Globus pallidus (tissue), 1 donor: Measurements from ENCODE around the gene AP5S1.
A peak's percentile ranks its signal among the peaks of the same experiment; 100 is the strongest.
"Not testable (repeated sequence)": the region's sequence is repeated elsewhere in the genome, so short reads cannot be mapped to it uniquely, and the experiment has no call there.

Experiments
- DNase-seq: peaks from one replicate; pipeline ENCODE4 v3.0.0-alpha.2; 2015; ENCODE audit warnings: low spot score

The AP5S1 gene, protein sequence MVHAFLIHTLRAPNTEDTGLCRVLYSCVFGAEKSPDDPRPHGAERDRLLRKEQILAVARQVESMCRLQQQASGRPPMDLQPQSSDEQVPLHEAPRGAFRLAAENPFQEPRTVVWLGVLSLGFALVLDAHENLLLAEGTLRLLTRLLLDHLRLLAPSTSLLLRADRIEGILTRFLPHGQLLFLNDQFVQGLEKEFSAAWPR

DNA sequence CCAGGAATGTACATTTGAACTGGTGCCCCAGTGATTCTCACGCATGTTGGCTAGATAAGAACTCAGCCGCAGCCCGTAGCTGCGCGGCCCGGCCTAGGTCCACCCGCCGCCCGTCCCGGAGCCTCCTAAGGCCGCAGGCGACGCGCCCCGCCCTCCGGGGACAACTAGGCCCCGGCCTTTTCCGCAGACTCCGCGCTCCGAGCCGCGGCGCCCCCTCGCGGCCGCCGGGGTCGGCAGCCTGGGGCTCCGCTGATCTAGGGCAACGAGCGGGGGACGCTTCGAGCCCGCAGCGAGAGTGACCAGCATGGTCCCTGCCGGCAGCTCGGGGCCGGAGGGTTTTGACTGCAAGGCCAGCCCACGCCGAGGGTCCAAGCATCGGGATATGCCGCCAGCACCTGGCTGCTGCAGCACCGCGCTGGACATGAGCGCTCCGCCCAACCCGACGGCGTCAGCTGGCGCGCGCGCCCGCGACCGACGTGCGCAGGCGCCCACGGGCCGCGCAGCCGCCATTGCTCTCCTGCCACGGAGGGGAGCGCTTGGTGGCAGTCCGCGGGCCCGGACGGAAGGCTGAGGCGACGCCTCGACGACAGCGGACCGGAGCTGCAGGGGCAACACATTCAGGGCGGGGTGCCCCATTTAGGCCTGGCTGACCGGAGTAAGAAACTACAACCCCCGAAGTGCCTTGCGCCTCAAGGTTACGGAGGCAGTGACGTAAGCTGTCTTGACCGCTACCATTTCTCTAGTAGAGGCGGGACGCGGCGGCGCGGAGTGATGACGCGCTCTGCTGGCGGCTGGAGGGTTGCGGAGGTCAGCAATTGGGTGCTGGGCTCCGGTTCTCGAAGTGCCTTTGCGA lies at the start of gene AP5S1:
Gene AP5S1, plus strand, starts transcription at position 500 of the 853 bp plus-strand sequence. CDS start 1,571 bp downstream, outside the sequence.
- peak; percentile 95 for DNase-seq

DNA sequence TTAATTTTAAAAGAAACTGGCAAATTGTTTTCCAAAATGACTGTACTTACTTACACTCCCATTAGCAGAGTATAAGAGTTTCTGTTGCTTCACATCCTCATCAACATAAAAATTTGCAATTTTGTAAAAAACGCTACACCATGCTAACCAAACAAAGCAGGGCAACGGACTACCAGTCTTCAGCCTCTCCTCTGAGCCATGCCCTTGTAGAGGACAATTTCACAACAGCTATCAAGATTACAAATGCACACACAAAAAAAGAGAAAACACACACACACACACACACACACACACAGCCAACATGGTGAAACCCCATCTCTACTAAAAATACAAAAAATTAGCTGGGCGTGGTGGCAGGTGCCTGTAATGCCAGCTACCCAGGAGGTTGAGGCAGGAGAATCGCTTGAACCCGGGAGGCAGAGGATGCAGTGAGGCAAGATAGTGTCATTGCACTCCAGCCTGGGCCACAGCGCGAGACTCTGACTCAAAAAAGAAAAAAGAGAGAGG lies 48.7 kb upstream of the AP5S1 start:
- no peak for DNase-seq

DNA sequence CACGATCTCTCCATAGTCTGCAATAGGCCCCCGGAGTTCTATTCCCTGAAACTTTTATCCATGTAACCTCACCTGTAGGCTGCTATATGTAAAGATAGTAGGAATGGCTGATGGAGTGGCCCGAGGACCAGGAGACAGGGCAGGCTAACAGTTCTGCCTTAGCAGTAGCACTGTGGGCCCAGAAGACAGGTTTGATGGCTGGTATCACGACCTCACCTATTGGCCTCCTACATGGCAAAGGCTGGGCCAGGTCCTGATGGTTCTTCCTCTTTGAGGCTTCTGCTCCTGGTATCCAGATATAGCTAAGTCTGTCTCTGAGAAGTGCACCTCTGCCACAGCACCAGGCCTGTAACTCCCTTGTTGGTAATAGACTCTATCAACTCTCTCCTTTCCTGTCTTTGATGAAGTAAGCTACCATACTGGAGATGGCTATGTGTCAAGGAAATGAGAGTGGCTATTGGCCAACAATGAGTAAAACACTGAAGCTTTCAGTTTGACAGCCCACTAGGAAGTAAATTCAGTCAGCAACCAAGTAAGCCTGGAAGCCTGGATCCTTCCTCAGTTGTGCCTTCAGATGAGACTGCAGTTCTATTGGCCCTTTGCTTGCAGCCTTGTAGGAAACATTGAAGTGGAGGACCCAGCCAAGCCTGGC lies 44.8 kb upstream of the AP5S1 start:
- DNase-seq: no peak

DNA sequence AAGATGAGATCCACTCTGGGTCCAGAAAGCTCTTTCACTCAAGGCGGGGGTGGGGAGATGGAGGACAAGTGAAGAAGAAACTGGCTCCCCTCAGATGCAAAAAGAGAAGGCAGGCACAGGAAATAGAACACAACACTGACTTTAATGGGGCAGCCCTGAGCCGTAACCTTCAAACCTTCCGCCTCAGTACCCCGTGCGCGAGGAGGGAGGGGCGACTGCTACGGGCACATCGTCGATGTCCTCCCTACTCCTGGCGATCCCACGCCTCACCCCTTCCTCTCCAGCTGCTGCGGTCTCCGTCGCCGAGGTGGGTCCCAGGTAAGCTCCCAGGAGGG lies 43.0 kb upstream of the AP5S1 start:
- DNase-seq: no peak

DNA sequence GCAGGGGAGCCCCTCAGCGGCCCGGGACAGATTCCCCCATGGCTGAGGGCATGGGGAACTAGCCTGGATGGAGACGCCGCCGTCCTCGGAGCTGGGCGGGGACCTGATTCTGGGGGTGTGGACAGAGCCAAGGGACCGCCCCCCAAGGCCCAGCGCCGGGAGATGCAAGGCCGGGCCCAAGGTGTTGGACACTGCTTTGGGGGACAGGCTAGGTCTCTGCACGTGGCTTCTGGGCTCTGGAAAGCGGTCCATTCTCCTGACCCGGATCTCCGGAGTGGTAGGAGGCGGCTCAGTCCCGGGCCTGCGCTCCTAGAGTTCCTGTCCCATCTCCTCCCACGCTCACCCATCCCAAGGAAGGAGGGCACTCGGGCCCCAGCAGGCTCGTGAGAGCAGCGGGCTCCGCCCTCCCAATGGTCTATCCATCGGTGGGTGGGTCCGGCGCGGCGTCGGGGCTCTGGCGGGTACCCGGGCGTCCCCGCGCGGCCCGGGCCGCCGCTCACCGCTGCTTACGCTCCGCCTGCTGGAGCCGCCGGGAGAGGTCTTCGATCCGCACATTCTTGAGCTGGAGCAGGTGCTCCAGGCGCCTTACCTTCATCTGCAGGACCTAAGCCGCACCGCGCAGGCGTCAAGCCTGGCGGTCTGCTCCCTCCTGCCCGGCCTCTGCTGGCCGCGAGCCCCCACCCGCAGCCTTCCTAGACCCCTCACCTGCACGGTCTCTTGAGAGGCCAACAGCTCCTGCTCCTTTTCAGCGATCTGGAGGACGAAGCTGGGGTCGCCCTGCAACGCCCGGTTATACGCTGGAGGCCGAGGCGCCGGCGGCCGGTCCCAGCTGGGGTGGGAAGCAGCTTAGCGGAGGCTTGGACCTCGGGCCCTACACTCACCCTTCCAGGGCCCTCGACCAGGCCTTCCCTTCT lies 42.4 kb upstream of the AP5S1 start:
- DNase-seq: no peak

DNA sequence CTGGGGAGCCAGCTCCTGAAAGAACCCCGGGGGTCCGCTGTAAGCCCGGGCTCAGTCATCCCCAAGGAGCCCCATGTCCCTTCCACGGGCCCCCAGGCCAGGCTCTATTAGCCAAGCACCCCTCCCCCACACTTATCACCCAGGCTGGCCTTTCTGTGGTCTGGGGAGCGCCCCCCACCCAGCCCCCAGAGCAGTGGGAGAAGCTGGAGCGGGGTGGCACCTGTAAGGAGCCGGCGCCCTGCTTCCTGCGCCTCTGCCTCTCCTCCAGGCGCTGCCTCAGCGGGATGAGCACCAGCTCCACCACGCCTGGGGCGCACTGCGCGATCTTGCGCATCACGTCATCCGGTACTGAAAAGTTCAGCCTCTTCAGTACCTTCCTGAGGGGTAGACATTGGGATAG lies 41.4 kb upstream of the AP5S1 start:
- no peak for DNase-seq

DNA sequence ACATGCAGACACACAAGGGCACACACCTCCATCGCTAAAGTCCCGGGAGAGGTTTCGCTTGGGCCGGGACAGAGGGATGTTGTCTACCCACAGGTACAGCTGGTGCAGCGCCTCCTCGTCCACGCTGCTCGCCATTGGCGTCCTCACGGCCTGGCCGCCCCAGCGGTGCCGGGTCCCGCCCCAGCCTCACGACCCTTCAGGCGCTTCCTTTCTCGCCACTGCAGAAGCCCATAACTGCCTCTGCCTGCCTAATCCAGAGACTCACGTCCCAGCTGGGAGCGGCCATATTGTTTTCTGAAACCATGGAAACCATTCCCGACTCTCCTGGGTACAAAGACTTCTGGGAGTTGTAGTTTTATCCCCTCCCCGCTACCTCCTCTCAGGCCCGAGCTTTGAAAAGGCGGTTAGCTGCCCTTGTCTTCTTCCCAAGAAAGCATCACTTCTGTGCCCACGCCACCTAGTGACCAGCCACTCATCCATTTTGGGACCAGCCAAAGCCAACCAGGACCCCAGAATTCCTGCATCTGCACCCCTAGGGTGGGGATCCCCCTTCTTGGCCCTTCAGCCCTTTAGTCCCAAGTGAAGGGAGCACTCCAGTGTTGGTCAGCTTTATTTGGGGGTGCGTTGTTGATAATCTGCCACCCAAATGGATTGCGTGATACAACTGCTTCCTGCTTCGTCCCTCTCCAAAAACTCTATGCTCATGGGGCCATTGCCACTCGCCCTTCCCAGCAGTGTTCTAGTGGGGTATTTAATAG lies 39.0 kb upstream of the AP5S1 start, which contains the start of gene SPEF1:
Gene SPEF1, minus strand, starts transcription at position 296 of the 758 bp plus-strand sequence. Its CDS starts 161 bp downstream, at position 135.
- DNase-seq: peak; percentile 93

DNA sequence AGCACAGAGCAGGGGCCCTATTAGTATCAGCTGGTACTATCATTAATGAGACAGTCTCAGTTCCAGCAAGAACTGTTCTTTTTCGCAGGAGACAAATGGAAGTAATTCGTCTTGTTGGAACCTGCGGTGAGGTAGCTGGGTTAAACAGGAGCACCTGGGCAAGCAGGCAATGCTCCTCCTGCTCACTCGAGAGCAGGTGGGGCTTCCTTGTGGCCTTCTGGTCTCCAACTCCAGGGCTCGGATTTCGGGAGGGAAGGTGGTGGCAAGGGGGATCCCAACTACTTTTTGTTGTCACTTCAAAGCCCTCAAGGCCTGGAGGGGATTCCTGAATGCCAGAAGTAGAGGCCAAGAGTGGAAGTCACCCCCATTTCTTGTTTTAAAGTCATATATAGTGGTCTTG lies 37.8 kb upstream of the AP5S1 start:
- no peak for DNase-seq

DNA sequence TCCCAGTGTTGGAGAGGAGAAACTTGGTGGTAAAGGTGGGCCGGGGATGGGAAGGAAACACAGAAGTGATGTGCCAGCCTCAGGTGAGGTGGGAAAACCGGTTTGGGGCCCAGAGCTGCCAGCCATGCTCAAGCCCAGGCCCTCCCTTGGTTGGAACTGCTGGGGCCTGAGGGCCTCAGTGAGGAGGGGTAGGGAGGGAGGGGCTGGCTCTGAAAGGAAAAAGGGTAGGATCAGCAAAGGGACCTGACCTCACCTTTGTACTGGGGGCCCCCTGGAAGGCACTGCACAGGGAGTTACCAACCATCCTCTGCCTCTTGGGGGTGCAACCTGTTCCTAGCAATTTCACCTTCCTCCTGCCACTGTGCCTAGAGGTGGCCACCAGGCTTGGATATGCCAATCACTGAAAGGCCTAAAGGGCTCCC lies 37.3 kb upstream of the AP5S1 start:
- DNase-seq: no peak

DNA sequence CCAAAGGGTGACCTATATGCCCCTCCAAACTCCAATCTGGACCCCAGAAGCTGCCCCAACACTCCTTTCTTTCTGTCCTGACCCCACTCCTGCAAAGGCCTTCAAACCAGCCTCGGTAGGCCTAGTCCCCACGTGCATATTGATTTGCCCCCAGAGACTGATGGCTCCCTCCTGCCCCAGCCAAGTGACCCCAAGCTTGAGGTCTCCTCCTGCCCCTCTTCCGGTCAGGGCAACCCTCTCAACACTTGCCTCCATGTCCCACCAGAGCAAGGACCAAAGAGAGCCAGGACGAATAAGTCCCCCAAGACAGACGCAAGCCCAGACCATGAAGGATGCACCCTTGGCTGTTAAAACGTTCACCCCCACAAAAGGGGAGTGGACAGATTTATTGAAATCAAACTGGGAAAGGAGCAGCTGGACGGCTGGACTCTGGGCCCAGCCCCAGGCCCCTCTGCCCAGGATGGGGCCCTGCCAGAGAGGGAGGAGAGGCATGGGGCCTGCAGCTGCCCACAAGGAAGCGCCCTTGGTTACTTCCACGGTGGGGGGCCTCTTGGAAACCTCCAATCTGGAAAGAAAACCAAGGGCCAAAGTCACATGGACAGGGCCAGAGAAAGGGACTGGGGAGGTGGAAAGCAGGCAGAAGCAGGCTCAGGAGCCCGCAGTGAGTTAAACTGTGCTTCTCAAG lies 36.7 kb upstream of the AP5S1 start:
- DNase-seq: no peak

DNA sequence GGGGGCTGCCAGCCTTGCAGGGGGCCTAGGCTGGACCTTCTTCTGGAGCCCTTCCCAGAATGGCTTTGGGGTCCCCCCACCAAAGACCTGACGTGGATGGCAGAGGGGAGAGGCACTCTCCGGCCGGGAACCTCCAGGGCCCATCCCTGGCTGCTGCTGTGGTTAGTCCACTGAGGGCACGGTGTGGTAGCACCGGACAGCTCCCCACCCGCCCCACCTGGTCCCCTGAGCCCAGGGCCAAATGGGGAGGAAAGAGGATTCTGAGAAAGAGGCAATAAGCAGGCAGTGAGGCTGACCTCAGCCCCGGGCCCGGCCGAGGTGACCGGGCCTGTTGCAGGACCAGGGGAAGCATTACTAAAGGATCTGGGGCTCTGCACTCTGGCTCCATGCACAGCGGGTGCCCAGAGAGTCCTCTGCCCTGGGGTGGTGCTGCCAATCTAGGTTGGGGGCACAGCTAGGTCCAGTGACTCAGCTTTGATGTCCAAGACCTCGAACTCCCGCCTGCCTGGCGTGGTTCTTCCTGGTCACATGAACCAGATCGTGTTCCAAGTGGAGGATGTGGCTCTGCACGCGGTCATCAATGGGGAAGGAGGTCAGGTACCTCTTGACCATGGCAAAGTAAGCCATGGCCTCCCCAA lies 36.0 kb upstream of the AP5S1 start:
- DNase-seq: no peak

DNA sequence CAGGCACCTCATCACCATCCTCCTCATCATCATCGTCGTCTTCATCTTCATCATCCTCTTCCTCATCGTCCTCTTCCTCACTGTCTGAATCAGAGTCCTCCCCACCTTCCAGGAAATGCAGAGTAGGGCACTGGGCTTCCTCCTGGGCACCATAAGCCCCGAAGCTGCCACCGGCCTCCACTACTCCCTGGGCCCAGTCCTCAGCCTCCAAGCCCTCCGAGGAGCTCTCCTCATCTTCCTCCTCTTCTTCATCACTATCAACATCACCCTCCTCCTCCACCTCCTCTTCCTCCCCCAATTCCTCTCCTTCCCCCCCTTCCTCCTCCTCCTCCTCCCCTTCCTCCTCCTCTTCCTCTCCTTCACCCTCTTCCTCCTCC lies 35.5 kb upstream of the AP5S1 start:
- no peak for DNase-seq

DNA sequence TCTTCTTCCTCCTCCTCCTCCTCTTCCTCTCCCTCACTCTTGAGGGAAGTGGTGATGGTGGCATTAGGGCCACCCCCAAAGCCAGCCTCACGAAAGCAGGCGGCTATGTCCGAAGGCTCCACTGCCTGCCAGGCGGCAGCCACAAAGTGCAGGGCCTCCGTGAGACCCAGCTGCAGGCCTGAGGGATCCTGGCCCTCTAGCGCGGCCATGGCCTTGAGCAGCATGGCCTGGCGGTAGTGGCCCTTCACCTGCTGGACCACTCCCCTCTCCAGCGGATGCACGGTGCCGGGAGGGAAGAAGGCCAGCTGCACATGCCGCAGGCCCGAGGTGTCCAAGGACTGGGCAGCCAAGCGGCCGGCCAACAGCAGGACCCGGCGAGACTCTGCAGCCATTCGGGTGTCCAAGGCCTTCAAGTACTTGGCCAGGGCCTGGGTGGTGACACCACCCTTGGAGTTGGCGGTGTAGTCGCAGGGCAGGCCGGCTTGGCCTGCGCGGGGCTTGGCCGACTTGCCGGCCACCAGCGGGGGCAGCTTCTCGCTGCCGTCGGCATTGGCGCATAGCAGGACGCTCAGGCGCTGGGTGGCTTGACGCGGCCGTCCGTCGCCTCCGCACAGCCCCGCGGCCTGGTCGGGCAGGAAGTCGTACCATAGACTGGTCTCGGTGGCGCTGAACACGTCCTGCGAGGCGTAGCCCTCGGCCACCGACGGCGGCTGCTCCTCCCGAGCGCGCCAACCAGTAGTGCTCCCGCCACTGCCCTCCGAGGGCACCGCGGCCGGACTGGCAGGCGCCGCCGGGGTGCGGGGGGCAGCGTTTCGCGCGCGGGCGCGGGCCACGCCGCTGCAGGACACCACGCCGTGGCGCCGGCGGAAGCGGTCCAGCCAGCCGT lies 34.9 kb upstream of the AP5S1 start:
- DNase-seq: no peak

DNA sequence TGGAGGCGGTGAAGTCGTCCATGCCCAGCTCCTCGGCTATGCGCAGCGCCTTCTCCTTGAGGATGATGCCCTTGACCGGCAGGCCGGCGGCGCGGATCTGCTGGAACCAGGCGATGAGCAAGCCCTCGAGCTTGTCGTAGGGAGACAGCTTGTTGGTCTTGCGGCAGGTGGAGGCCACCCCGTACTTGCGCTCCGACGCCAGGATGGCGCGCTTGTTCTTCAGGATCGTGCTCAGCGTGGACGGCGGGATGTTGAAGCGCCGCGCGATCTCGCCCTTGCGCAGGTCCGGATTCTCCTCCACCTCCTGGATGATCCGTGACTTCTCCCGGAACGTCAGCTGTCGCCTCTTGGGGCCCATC lies 34.2 kb upstream of the AP5S1 start:
- DNase-seq: no peak

DNA sequence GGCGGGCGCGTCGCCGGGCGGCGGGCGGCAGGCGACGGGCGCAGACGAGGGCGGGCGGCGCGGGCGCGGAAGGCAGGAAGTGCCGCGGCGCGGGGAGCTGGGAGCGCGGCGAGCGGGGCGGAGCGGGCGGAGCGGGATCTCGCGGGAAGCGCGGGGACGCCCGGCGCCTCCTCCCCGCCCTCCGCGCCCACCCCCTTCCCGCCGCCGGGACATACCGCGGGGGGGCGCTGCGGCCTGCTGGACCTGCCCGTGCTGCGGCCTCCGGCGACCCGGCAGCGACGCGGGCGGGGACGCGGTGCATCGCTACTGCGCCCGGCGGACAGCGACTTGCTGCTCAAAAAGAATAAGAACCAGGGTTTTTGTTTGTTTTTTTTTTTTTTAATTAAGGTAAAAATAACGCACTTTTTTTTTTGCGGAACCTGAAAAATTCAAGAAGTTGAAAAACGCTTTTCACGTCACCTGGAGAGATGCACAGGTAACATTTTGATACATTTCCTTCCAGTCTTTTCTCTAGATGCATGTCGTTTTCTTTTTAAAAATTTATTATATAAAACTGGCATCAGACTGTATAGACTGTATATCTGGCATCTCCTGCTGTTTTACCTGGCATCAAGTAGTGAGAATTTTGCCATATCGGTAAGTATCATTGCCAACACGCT lies 33.6 kb upstream of the AP5S1 start, which contains the start of gene CENPB:
Gene CENPB, minus strand, starts transcription at position 76 of the 659 bp plus-strand sequence. CDS start 257 bp downstream, outside the sequence.
- peak; percentile 85 for DNase-seq

DNA sequence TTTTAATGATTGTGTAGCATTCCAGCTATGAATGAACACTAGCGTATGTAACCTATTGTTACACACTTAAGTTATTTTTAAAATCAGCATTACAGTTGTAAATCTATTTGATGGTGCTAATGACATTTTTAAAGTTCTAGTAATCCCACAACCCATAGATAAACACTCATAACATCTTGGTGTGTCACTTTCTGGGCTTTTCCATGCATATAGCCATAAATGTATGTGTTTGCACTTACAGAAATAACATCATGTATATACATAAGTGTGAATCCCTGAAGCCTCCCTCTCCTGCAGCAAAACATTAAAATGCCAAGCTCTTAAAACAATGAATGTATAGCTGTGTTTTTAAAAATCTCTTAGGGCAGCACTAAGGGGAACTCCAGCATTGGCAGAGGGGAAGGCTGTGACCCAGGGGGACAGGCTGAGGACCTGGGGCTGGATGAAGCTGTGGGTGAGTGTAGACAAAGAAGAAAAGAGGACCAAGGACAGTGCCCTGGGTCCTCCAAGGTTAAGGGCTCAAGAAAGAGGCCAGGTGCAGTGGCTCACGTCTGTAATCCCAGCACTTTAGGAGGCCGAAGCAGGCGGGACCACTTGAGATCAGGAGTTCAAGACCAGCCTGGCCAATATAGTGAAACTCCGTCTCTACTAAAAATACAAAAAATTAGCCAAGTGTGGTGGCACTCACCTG lies 32.9 kb upstream of the AP5S1 start:
- DNase-seq: no peak

DNA sequence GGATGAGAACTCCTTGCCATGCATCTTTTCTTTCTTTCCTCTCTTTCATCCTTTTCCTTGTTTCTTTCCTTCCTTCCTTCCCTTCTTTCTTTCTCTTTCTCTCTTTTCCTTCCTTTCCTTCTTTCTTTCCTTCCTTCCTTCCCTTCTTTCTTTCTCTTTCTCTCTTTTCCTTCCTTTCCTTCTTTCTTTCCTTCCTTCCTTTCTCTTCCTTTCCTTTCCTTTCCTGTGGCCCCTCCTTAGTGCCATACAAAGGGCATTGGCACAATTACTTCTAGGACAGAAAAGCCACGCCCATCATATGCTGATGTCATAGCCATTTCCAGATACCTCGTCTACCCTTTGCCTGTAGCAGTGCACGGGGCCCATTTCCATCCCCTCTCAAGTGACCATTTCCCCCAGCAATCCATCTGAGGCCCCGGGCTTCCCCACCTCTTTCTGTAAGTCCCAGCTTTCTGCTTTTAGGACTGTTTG lies 31.6 kb upstream of the AP5S1 start:
- no peak for DNase-seq

DNA sequence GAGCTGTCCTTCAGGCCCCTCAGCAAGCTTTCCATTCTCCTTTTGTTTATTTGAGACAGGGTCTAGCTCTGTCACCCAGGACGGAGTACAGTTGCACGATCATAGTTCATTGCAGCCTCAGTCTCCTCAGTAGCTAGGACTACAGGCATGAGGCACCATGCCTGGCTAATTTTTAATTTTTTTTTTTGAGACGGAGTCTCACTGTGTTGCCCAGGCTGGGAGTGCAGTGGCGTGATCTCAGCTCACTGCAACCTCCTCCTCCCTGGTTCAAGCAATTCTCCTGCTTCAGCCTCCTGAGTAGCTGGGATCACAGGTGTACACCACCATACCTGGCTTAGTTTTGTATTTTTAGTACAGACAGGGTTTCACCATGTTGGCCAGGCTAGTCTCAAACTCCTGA lies 31.1 kb upstream of the AP5S1 start:
- DNase-seq: not testable (repeated sequence)
